H1 (cell line): ENCODE results near the gene PRKN. TPM values are rescaled to one million over a fixed set of nuclear protein-coding genes. Genes with fewer than 3 reads are reported as not detected.

Experiments
- CEBPB ChIP-seq: IDR thresholded peaks from 2 replicates; pipeline ENCODE4 v1.6.1; 2012; ENCODE audit warnings: low read depth, low read length
- CHD7 ChIP-seq: fragments of 300-600 bp; sonication (generic); IDR thresholded peaks from 2 replicates; pipeline ENCODE4 v1.7.1; 2012; ENCODE audit warnings: low read length, moderate library complexity, mild to moderate bottlenecking, inconsistent platforms; ENCODE audit not compliant: insufficient replicate concordance
- E2F6 ChIP-seq: IDR thresholded peaks from 2 replicates; pipeline ENCODE4 v1.6.1; 2012; ENCODE audit warnings: inconsistent platforms
- KDM1A ChIP-seq: fragments of 200-600, 300-600 bp; sonication (generic); IDR thresholded peaks from 2 replicates; pipeline ENCODE4 v1.7.1; 2016; ENCODE audit warnings: mild to moderate bottlenecking, low read length, borderline replicate concordance
- RAD21 ChIP-seq, 2 experiments: IDR thresholded peaks in 1 of 2; conservative IDR thresholded peaks in 1 of 2; 2 replicates each; pipeline ENCODE4 v1.6.1; 2011; ENCODE audit warnings: low read depth in 2 of 2, low read length in 2 of 2, improper control_type of control experiment in 1 of 2, inconsistent platforms in 1 of 2, mild to moderate bottlenecking in 1 of 2, moderate library complexity in 1 of 2
- SIN3A ChIP-seq, 2 experiments: IDR thresholded peaks in 1 of 2; conservative IDR thresholded peaks in 1 of 2; 2 replicates each; pipeline ENCODE4 v1.6.1; 2011 to 2012; ENCODE audit warnings: low read length in 2 of 2, improper control_type of control experiment in 1 of 2, low read depth in 1 of 2, mild to moderate bottlenecking in 1 of 2
- TEAD4 ChIP-seq: IDR thresholded peaks from 2 replicates; pipeline ENCODE4 v1.6.1; 2012; ENCODE audit warnings: low read depth, low read length, inconsistent platforms, mixed read lengths
- polyA plus RNA-seq, 7 experiments: library from polyadenylated mRNA; depleted of rRNA in 3 of 7; stranded (reverse) in 5 of 7; unstranded in 2 of 7; fragments of >200 nt in 5 of 7; fragments of 200-250 nt in 2 of 7; gene quantifications; 1 replicate in 5 of 7; 2 replicates in 1 of 7; 4 replicates in 1 of 7; pipeline versions ENCODE4 v1.2.1 to v1.2.3, GENCODE V29; 2011 to 2013; ENCODE audit warnings: missing spikeins in 2 of 7, mixed read lengths in 2 of 7
- total RNA-seq: library from RNA; stranded (reverse); fragmentation: NEBNext Ultra II Directional; extraction: Animal tissue kit (Norgen Biotek cat#: 25700); gene quantifications from 2 replicates; pipeline ENCODE4 v1.2.1, GENCODE V29; 2021

The PRKN gene
- total and polyA plus RNA-seq, 2 of the 8 experiments (the other 6 are each of a cell fraction or from before 2014, with no cell fraction given) = 0.13 to 0.29 TPM

- TF ChIP-seq CHD7 (no peak), TEAD4 (no peak), CEBPB (no peak), RAD21 (IDR thresholded peaks at IDR 0.05 in 1 of 2, conservative IDR thresholded peaks at IDR 0.05 in 1 of 2; ENCODE audit: low read depth in 2 of 2, low read length in 2 of 2) (no peak), KDM1A (no peak), E2F6 (no peak), SIN3A (conservative IDR thresholded peaks at IDR 0.05 in 1 of 2, IDR thresholded peaks at IDR 0.05 in 1 of 2; ENCODE audit: low read depth in 1 of 2, low read length in 2 of 2) (no peak)
- TF ChIP-seq, all 59 proteins: peak for 0
Observed at GRCh38 chr6:162435071-162435470, 292.5 kb downstream of the PRKN start (continued).
